Keratinocyte (primary cell): ENCODE measurements around the gene SDK2.

Source experiments
- EZH2 ChIP-seq: IDR thresholded peaks from one replicate; pipeline ENCODE4 v1.6.1; 2012; ENCODE audit warnings: inconsistent platforms, mild to moderate bottlenecking, low read length, moderate library complexity
- TF ChIP-seq, protein P1 (sequence below), 3 experiments: IDR thresholded peaks in 1 of 3; conservative IDR thresholded peaks in 1 of 3; optimal IDR thresholded peaks in 1 of 3; 2 replicates in 2 of 3; 3 replicates in 1 of 3; pipeline versions ENCODE3 to v1.5.1; 2011; ENCODE audit warnings: low read length in 3 of 3, mild to moderate bottlenecking in 3 of 3, moderate library complexity in 2 of 3, control low read depth in 1 of 3, inconsistent platforms in 1 of 3; ENCODE audit not compliant: insufficient read depth in 2 of 3; ENCODE audit errors: extremely low read depth in 1 of 3

DNA sequence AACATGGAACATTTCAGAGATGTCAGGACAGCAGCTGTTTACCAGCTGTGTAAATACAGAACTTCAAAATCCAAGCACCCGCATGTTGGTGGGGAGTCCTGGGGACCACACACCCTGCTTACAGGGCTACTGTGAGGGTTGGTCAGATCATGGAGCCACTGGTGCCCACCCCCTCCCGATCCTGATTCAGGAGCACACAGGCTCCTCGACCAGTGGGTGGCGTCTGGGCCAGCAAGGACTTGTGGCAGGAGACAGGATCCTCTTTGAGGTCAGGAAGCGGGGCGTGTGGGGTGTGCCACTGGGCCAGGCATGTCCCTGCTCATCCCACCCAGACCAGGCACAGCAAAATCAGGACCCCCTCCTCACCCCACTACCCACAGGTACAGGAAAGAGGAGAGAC is 83.6 kb downstream of the SDK2 start:
- TF ChIP-seq, protein P1, sequence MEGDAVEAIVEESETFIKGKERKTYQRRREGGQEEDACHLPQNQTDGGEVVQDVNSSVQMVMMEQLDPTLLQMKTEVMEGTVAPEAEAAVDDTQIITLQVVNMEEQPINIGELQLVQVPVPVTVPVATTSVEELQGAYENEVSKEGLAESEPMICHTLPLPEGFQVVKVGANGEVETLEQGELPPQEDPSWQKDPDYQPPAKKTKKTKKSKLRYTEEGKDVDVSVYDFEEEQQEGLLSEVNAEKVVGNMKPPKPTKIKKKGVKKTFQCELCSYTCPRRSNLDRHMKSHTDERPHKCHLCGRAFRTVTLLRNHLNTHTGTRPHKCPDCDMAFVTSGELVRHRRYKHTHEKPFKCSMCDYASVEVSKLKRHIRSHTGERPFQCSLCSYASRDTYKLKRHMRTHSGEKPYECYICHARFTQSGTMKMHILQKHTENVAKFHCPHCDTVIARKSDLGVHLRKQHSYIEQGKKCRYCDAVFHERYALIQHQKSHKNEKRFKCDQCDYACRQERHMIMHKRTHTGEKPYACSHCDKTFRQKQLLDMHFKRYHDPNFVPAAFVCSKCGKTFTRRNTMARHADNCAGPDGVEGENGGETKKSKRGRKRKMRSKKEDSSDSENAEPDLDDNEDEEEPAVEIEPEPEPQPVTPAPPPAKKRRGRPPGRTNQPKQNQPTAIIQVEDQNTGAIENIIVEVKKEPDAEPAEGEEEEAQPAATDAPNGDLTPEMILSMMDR (optimal IDR thresholded peaks at IDR 0.05 in 1 of 3, IDR thresholded peaks at IDR 0.05 in 1 of 3, conservative IDR thresholded peaks at IDR 0.05 in 1 of 3; ENCODE audit: extremely low read depth in 1 of 3, insufficient read depth in 2 of 3, low read length in 3 of 3) = peak; percentile 32 to 76 (median 51)
- TF ChIP-seq EZH2 = no peak
